GM12892 (cell line): ENCODE measurements around the gene PLAU.

Source experiments
- POLR2A ChIP-seq: IDR thresholded peaks from 2 replicates; pipeline ENCODE4 v1.6.1; 2011; ENCODE audit warnings: low read depth, low read length, control low read depth
- POLR2AphosphoS5 ChIP-seq: IDR thresholded peaks from 2 replicates; pipeline ENCODE4 v1.6.1; 2011; ENCODE audit warnings: low read depth, low read length, control low read depth

DNA sequence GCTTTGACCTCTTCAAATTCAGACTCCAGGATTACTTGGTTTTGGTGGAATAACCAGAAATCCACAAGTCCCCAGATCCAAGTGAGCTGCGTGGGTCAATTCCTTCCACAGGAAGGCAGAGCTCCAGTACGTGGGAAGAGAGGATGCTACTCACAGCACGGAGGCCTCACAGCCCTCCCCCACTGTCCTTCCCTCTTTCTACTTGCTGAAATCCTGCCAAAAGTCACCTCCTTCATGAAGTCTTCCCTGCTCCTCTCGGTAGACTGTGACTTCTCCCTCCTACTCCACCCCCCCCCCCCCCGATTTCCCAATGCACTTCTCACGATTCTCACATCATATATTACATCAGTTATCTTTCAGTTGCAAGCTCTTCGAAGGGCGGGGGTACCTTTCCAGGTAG lies 48.9 kb upstream of the PLAU start:
- no peak for TF ChIP-seq POLR2A
- TF ChIP-seq POLR2AphosphoS5, result no peak
